ENCODE measurements around the gene C2orf80. TPM values are rescaled to one million over a fixed set of nuclear protein-coding genes. Genes with fewer than 3 reads are reported as not detected.
"Not testable (repeated sequence)": the region's sequence is repeated elsewhere in the genome, so short reads cannot be mapped to it uniquely, and the experiment has no call there.

Gene C2orf80
- polyA plus RNA-seq, 3 donors = 0.21 to 0.85 (median 0.44) TPM

DNA sequence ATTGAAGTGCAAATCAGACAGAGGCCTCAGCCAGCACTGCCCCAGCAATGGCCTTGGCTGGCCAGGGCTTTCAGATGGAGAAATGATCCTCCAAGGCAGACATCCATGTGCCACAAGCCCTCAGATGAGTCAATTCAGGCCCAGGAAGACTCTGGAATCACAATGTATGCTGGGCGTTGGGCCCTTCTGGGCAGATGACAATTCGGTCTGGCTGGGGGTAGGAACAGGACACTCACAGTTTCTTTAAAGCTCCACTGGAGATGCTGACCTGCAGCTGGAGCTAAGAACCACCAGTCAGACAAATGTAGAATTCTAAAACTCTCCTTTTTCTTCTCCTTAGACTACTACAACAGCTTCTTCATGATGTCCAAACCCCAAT, 53.1 kb downstream of the C2orf80 start:
- no peak for DNase-seq (ENCODE audit: low read depth in 3 of 3, low spot score in 2 of 3)

DNA sequence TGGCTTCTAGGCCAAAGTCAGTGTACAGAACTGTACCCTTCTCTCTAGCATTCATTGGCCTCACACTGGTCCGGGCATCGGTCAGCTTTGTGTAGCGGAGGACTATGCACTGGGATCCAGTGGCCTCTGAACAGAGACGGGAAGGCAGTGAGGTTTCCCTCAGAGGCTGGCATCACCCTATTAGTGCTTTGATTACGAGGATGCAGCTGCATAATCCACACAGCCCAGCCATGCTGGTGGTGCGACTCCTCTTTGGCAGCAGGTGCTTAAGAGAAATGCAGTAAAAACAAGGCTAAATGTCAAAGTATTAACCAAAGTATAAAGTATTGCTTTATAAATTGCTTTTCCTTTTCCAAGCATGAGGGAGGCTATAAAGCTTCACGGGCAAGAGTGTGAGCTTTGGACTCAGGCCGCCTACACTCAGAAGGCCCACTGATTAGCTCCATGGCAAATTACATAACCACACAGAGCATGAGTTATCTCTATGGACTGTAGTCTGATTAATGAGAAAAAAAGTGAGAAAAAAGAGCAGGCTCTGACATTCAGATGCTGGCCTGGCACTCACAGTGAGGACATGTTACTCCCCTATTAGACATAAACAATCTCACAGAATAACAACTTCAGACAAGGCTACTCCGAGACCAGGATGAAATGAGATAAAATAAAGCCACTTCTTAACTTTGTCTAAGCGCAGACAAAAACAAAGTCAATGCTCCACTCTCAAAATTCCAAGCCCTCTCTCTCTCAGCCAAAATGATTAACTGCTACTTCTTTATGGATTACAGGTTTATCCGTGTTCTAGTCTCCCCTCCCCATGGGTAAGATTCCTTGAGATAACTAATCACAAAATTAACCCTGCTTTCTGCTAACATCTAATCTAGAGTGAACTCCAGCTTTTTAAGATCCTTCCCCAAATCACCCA, 53.8 kb downstream of the C2orf80 start:
- no peak for DNase-seq (ENCODE audit: low read depth in 3 of 3, low spot score in 2 of 3)

DNA sequence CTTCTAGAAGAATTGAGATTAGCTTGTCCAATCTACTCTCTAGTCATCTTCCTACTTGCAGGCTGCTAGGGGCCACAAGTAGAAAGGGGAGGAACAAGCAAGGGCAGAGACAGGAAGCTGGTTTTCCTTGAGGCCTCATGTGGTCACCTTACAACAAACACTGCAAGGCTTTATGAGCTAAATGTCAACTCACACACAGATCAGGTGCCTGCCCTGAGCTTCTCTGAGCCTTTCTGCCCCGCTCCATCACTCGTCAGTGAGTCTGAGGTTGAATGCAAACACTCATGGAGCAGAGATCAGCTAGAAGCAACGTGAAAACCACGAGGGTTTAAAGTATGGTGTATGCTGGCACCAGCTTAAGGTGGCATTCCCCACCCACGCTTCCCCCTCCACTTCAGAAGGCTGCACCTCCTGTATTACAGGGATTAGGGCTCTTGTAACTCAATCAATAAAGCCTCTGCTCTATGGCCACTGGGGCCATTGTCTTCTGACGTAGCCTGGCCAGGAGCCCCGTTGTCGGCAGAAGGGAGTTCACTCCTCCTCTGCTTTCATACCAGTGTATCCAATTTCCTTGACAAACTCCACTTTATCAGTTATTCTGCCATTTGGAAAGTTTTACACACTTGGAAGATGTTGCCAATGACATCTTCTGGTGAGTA, 54.8 kb downstream of the C2orf80 start:
- no peak for DNase-seq (ENCODE audit: low read depth in 3 of 3, low spot score in 2 of 3)

DNA sequence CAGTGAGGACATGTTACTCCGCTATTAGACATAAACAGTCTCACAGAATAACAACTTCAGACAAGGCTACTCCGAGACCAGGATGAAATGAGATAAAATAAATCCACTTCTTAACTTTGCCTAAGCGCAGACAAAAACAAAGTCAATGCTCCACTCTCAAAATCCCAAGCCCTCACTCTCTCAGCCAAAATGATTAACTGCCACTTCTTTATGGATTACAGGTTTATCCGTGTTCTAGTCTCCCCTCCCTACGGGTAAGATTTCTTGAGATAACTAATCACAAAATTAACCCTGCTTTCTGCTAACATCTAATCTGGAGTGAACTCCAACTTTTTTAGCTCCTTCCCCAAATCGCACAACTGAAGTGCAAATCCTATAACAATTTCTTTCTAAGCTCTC, 59.1 kb downstream of the C2orf80 start:
- DNase-seq (ENCODE audit: low read depth in 3 of 3, low spot score in 2 of 3) = no peak

DNA sequence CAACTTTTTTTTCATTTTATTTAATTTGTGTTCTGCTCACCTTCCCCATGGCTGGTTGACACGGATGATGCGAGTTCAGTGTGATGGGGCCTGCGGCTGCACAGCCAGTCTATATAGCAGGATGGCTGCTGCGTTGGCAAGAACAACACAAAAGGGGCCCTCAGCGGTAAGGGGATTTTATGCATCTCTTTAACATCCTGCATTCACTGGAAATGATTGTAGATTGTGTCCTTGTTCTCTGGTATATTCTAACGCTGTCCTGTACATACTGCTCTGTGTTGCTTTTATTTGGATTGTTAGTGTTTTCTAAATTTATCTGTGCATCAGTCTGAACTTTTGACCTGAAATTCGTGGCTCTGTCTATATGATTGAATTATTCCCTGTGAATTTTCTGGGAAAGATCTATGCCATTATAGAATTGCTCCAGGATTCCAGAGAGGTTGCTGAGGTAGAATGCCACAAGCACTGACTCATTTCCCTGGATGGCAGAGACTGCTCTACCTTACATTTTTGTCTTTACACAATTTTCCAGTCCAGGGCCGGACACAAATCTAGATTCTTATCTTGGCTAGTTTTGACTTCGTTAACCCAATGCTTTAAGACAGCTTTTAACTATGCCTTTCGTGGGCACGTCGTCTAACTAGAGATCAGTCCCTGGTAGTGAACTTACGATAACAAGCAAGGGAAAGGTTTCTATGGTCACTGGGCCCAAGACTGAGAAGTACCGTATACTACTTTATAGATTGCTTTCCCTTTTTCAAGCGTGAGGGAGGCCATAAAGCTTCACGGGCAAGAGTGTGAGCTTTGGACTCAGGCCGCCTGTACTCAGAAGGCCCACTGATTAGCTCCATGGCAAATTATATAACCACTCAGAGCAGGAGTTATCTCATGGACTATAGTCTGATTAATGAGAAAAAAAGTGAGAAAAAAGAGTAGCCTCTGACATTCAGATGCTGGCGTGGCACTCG, 59.8 kb downstream of the C2orf80 start, which contains the start of gene CRYGC:
Gene CRYGC, minus strand, starts transcription at position 85 of the 968 bp plus-strand sequence. Its CDS starts 36 bp downstream, at position 49.
- no peak for DNase-seq (ENCODE audit: low read depth in 3 of 3, low spot score in 2 of 3)

DNA sequence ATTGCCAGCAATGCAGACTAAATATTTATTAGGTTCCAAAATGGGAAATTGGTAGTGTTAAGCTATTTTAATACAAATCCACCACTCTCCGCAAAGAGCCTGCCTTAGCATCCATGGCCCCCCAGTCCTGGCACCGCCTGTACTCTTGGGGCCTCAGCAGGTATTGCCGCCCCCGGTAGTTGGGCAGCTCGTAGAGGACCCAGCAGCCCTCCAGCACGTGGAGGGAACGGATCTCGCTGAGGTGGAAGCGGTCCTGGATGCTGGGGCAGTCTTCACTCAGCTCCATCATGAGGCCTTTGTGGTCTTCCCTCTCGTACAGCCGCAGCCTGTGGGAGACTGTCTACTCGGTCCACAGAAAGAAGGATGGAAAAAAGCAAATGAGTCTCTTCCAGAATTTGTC, 61.7 kb downstream of the C2orf80 start:
- no peak for DNase-seq (ENCODE audit: low read depth in 3 of 3, low spot score in 2 of 3)

DNA sequence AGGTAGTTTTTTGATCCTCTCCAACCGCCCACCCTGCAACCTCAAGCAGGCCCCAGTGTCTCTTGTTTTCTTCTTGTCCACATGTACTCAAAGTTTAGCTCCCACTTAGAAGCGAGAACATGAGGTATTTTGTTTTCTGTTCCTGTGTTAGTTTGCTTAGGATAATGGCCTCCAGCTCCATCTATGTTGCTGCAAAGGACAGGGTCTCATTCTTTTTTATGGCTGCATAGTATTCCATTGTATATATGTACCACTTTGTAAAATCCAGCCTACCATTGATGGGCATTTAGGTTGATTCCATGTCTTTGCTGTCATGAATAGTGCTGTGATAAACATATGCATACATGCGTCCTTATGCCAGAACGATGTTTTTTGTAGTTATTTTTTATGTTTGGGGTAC, 62.7 kb downstream of the C2orf80 start:
- no peak for DNase-seq (ENCODE audit: low read depth in 3 of 3, low spot score in 2 of 3)

DNA sequence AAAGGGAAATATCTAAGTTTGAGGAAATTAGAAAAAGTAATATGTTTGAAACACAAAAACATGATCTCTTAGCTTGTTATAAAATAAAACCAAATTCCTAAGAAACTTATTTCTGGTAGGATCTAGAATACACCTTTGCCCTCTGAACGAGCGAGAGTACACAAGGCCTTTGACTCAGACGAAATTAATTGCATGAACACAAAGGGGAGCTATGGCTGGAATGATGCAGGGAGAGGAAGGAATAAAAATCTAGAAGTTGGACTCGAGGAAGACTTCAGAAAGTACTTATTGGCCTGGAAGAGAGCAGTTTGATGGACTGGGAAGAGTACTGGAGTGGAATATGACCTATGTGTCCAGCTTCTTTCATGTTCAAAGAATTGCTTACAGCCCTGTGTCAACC, 64.6 kb downstream of the C2orf80 start:
- DNase-seq (ENCODE audit: low read depth in 3 of 3, low spot score in 2 of 3) = no peak

DNA sequence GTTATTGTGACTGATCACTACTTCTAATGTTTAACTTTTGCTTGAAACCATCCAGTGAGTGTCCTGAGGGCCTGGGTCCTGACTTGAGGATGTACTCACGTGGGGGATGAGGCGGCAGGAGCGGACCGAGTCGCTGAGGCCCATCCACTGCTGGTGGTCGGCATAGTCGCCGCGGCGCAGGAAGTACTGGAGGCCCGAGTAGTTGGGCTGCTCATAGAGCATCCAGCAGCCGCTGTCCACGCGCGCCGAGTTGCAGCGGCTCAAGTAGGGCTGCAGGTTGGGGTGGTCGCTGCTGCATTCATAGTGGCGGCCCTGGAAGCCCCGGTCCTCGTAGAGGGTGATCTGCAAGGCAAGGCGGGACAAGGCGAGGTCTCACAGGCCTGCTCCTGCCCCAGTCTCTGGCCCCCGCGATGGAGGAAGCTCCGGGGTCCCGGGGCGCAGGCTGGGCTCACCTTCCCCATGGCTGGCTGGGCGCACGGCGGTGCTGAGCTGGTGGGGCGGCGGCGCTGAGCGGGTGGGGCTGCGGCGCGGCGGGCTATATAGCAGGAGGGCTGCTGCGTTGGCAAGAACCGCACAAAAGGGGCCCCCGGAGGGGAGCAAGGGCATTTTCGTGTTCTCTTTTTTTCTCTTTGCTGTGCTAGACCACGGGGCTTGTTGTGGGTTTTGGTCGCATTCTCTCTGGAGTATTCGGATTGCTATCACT, 65.7 kb downstream of the C2orf80 start, which contains the start of gene CRYGD:
Gene CRYGD, minus strand, starts transcription at position 512 of the 703 bp plus-strand sequence. Its CDS starts 51 bp downstream, at position 461.
- DNase-seq (ENCODE audit: low read depth in 3 of 3, low spot score in 2 of 3) = not testable (repeated sequence)

DNA sequence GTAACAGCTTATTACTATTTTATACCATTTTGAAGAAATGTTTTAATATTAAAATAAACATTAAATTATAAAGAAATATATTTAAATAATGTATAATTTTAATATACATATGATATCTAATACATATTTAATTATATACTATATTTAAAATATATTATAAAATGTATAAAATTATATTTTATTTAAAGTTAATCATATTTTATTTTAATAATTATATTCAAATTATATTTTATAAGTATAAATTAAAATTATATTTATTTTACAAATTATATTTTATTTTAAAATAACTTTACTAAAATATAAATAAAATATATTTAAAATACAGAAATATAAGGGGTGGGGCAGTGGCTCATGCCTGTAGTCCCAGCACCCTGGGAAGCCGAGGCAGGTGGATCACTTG, 67.6 kb downstream of the C2orf80 start:
- no peak for DNase-seq (ENCODE audit: low read depth in 3 of 3, low spot score in 2 of 3)

DNA sequence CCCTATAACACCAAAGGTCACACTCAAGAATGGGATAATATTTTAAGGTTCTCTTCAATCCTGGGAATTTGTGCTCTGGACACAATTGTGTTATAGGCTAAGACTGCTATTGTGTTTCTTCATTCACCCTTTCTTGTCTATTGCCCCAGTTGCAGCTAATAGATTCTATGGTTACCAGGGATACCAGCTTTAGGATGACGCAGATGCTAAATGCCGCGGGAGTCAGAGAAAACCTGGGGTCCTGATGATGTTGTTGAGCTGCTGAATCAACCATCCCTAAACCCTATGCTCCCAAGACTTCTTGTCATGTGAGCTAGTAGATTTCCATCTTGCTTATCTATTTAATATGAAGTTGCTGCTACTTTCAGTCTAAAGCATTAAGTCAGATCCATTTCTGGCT, 70.9 kb downstream of the C2orf80 start:
- no peak for DNase-seq (ENCODE audit: low read depth in 3 of 3, low spot score in 2 of 3)

DNA sequence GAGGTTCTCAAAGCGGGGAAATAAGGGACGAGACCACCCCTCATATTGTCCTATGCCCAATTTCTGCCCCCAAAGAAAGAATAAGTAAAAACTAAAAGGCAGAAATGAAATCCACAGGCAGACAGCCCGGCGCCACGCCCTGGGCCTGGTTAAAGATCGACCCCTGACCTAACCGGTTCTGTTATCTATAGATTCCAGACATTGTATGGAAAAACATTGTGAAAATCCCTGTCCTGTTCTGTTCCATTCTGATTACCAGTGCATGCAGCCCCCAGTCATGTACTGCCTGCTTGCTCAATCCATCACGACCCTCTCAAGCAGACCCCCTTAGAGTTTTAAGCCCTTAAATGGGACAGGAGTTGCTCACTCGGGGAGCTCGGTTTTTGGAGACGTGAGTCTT, 72.4 kb downstream of the C2orf80 start:
- DNase-seq (ENCODE audit: low read depth in 3 of 3, low spot score in 2 of 3) = not testable (repeated sequence)

Other genes starting within 250 kb of the C2orf80 start
- gene PLEKHM3, start 164.5 kb downstream of the C2orf80 start, polyA plus RNA-seq (ENCODE audit: insufficient read length in 3 of 3) = 10 to 100 TPM; 12.7 to 16.1 (median 13.4) TPM
- under 1 TPM in 1 of 3 donors, not detected in 2; 0.21 TPM for gene CRYGD, start 65.5 kb downstream of the C2orf80 start, polyA plus RNA-seq (ENCODE audit: insufficient read length in 3 of 3)
- gene CRYGC, start 60.2 kb downstream of the C2orf80 start, polyA plus RNA-seq (ENCODE audit: insufficient read length in 3 of 3) = not detected
- gene CRYGB, start 43.9 kb downstream of the C2orf80 start, polyA plus RNA-seq (ENCODE audit: insufficient read length in 3 of 3) = not detected
- gene CRYGA, start 26.4 kb downstream of the C2orf80 start, polyA plus RNA-seq (ENCODE audit: insufficient read length in 3 of 3) = not detected
- 100 to 1,000 TPM in 2 of 3 donors, 10 to 100 TPM in 1; 98.5 to 114 (median 101) TPM for gene IDH1, start 65.0 kb upstream of the C2orf80 start, polyA plus RNA-seq (ENCODE audit: insufficient read length in 3 of 3)
- 10 to 100 TPM; 24.3 to 27.2 (median 25.6) TPM for gene PIKFYVE, start 76.2 kb upstream of the C2orf80 start, polyA plus RNA-seq (ENCODE audit: insufficient read length in 3 of 3)
- 10 to 100 TPM; 36.6 to 43.1 (median 40.2) TPM for gene PTH2R, start 216.8 kb upstream of the C2orf80 start, polyA plus RNA-seq (ENCODE audit: insufficient read length in 3 of 3)